Measurements from ENCODE around the gene LRRC8B. TPM values are rescaled to one million over a fixed set of nuclear protein-coding genes. Genes with fewer than 3 reads are reported as not detected.
"Not testable (repeated sequence)": the region's sequence is repeated elsewhere in the genome, so short reads cannot be mapped to it uniquely, and the experiment has no call there.

LRRC8B gene
- total RNA-seq, 5 donors from 2014 or later (not counting 1 experiment from before 2014, with no cell fraction given): 13.3 to 17.6 (median 14.9) TPM

GRCh38 chr1:89519779-89520358 lies 4.8 kb upstream of the LRRC8B start:
- peaks cover 5 to 12% of the 10 kb centered on the region in 2 experiments for H3K4me1 ChIP-seq (ENCODE audit: control insufficient read depth in 1 of 2, extremely low read depth in 1 of 2, insufficient read depth in 2 of 2, low read length in 2 of 2)
- H3K36me3 ChIP-seq (ENCODE audit: control insufficient read depth in 2 of 2, extremely low read depth in 1 of 2, insufficient read depth in 1 of 2, low read length in 1 of 2): no peaks in the 10 kb centered on the region
- no peak overlapping the region for H3K4me3 ChIP-seq (ENCODE audit: control insufficient read depth in 1 of 2, extremely low read depth in 1 of 2, low read length in 1 of 2)
- H3K4me3 Mint-ChIP-seq: no peak overlapping the region
- H3K9me3 ChIP-seq: no peaks in the 10 kb centered on the region
- H3K27ac Mint-ChIP-seq: no peak overlapping the region
- no CpG with 5 or more reads among the region's 1 CpG for WGBS (ENCODE audit: insufficient coverage)
- POLR2A ChIA-PET: interaction anchor here in 1 of 2 donors (1.0 kb wide), 1 partner anchor 9 kb away, joined by 4 read pairs; no protein-coding TSS in a partner anchor
- DNase-seq: peak in 33 of 35 experiments; percentile 12 to 74 (median 36)
- H3K4me1 Mint-ChIP-seq: peaks cover 10 to 13% (median 11%) of the 10 kb centered on the region in 3 donors
- no peaks in the 10 kb centered on the region for H3K27me3 ChIP-seq (replicated peaks in 1 of 2; ENCODE audit: control insufficient read depth in 2 of 2, extremely low read depth in 1 of 2, insufficient read depth in 2 of 2, low read length in 1 of 2)
- CTCF ChIA-PET: interaction anchor here (0.6 to 1.9 kb wide), 7 partner anchors 50 to 1527 kb away, joined by 3 to 8 read pairs (median 4); no protein-coding TSS in a partner anchor
- no peak overlapping the region for H3K27ac ChIP-seq (ENCODE audit: low read length)
- no peaks in the 10 kb centered on the region for H3K9me3 Mint-ChIP-seq
- H3K27me3 Mint-ChIP-seq: no peaks in the 10 kb centered on the region
- ATAC-seq (replicated peaks in 1 of 4): peak; percentile 31 to 42 (median 34)
- H3K36me3 Mint-ChIP-seq: no peaks in the 10 kb centered on the region

- H3K4me3 ChIP-seq (ENCODE audit: control insufficient read depth in 1 of 2, extremely low read depth in 1 of 2, low read length in 1 of 2); H3K27ac Mint-ChIP-seq; POLR2A ChIA-PET; ATAC-seq (replicated peaks in 1 of 4); H3K9me3 Mint-ChIP-seq; H3K27me3 ChIP-seq (replicated peaks in 1 of 2; ENCODE audit: control insufficient read depth in 2 of 2, extremely low read depth in 1 of 2, insufficient read depth in 2 of 2, low read length in 1 of 2); H3K9me3 ChIP-seq; DNase-seq; H3K4me3 Mint-ChIP-seq; H3K36me3 Mint-ChIP-seq; H3K36me3 ChIP-seq (ENCODE audit: control insufficient read depth in 2 of 2, extremely low read depth in 1 of 2, insufficient read depth in 1 of 2, low read length in 1 of 2); H3K27ac ChIP-seq (ENCODE audit: low read length); H3K27me3 Mint-ChIP-seq: not testable (repeated sequence)
- CTCF ChIA-PET: interaction anchor here (0.8 to 1.0 kb wide), 2 partner anchors 101 to 241 kb away, joined by 3 read pairs; no protein-coding TSS in a partner anchor
- peaks cover 17 to 19% of the 10 kb centered on the region in 2 experiments for H3K4me1 ChIP-seq (ENCODE audit: control insufficient read depth in 1 of 2, extremely low read depth in 1 of 2, insufficient read depth in 2 of 2, low read length in 2 of 2)
- H3K4me1 Mint-ChIP-seq: peaks cover 11 to 20% (median 13%) of the 10 kb centered on the region in 3 donors
- no CpG with 5 or more reads among the region's 6 CpGs for WGBS (ENCODE audit: insufficient coverage)
These were observed 2.7 kb upstream of the LRRC8B start for GRCh38 chr1:89521977-89522376.

GRCh38 chr1:89523572-89524368 lies 859 bp upstream of the LRRC8B start:
- Histone ChIP-seq H3K9me3 (no peaks in the 10 kb centered on the region), H3K27ac (ENCODE audit: low read length) (peak overlapping the region; percentile 95), H3K36me3 (ENCODE audit: control insufficient read depth in 2 of 2, extremely low read depth in 1 of 2, insufficient read depth in 1 of 2, low read length in 1 of 2) (no peaks in the 10 kb centered on the region), H3K4me1 (ENCODE audit: control insufficient read depth in 1 of 2, extremely low read depth in 1 of 2, insufficient read depth in 2 of 2, low read length in 2 of 2) (peaks cover 21 to 28% of the 10 kb centered on the region in 2 experiments), H3K4me3 (ENCODE audit: control insufficient read depth in 1 of 2, extremely low read depth in 1 of 2, low read length in 1 of 2) (peak overlapping the region; percentile 87 to 91), H3K27me3 (replicated peaks in 1 of 2; ENCODE audit: control insufficient read depth in 2 of 2, extremely low read depth in 1 of 2, insufficient read depth in 2 of 2, low read length in 1 of 2) (no peaks in the 10 kb centered on the region)
- ChIA-PET CTCF (interaction anchor here in 1 of 2 donors (1.0 to 1.2 kb wide), 2 partner anchors 99 to 107 kb away, joined by 3 read pairs; no protein-coding TSS in a partner anchor), POLR2A (interaction anchor here (0.8 to 0.9 kb wide), 2 partner anchors 84 kb away, joined by 3 to 4 read pairs; no protein-coding TSS in a partner anchor)
- ATAC-seq (replicated peaks in 1 of 4): peak; percentile 64 to 67 (median 64)
- peak in 28 of 35 experiments; percentile 41 to 83 (median 52) for DNase-seq
- H3K4me1 Mint-ChIP-seq: peaks cover 11 to 20% (median 13%) of the 10 kb centered on the region in 3 donors
- peak overlapping the region; percentile 71 to 91 for H3K27ac Mint-ChIP-seq
- H3K4me3 Mint-ChIP-seq: peak overlapping the region in 1 of 3 donors; percentile 90
- H3K27me3 Mint-ChIP-seq: no peaks in the 10 kb centered on the region
- H3K9me3 Mint-ChIP-seq: no peaks in the 10 kb centered on the region
- H3K36me3 Mint-ChIP-seq: no peaks in the 10 kb centered on the region
- 15% methylated on average over 11 of the region's 21 CpGs for WGBS (ENCODE audit: insufficient coverage)

GRCh38 chr1:89525169-89525855 lies 683 bp downstream of the LRRC8B start:
- 0% methylated on average over 27 of the region's 35 CpGs for WGBS (ENCODE audit: insufficient coverage)
- ATAC-seq (replicated peaks in 1 of 4) (peak; percentile 3 to 13 (median 6)), DNase-seq (peak in 34 of 35 experiments; percentile 1 to 54 (median 12))
- Histone ChIP-seq H3K27me3 (replicated peaks in 1 of 2; ENCODE audit: control insufficient read depth in 2 of 2, extremely low read depth in 1 of 2, insufficient read depth in 2 of 2, low read length in 1 of 2) (no peaks in the 10 kb centered on the region), H3K36me3 (ENCODE audit: control insufficient read depth in 2 of 2, extremely low read depth in 1 of 2, insufficient read depth in 1 of 2, low read length in 1 of 2) (no peaks in the 10 kb centered on the region), H3K9me3 (no peaks in the 10 kb centered on the region), H3K4me1 (ENCODE audit: control insufficient read depth in 1 of 2, extremely low read depth in 1 of 2, insufficient read depth in 2 of 2, low read length in 2 of 2) (peaks cover 21 to 28% of the 10 kb centered on the region in 2 experiments), H3K27ac (ENCODE audit: low read length) (peak overlapping the region; percentile 92), H3K4me3 (ENCODE audit: control insufficient read depth in 1 of 2, extremely low read depth in 1 of 2, low read length in 1 of 2) (peak overlapping the region; percentile 87 to 91)
- no peaks in the 10 kb centered on the region for H3K9me3 Mint-ChIP-seq
- peak overlapping the region in 1 of 3 donors; percentile 90 for H3K4me3 Mint-ChIP-seq
- CTCF ChIA-PET: interaction anchor here in 1 of 2 donors (0.5 kb wide), 1 partner anchor 574 kb away, joined by 3 read pairs; no protein-coding TSS in a partner anchor
- POLR2A ChIA-PET: no interaction called here
- H3K4me1 Mint-ChIP-seq: peaks cover 20 to 27% (median 20%) of the 10 kb centered on the region in 3 donors
- no peaks in the 10 kb centered on the region for H3K27me3 Mint-ChIP-seq
- H3K27ac Mint-ChIP-seq: peak overlapping the region; percentile 82 to 91
- no peaks in the 10 kb centered on the region for H3K36me3 Mint-ChIP-seq

GRCh38 chr1:89527256-89527655 lies 2.6 kb downstream of the LRRC8B start:
- H3K36me3 Mint-ChIP-seq: peaks cover 10% of the 10 kb centered on the region
- CTCF ChIA-PET: no interaction called here
- Histone ChIP-seq H3K27me3 (replicated peaks in 1 of 2; ENCODE audit: control insufficient read depth in 2 of 2, extremely low read depth in 1 of 2, insufficient read depth in 2 of 2, low read length in 1 of 2) (no peaks in the 10 kb centered on the region), H3K9me3 (no peaks in the 10 kb centered on the region), H3K4me3 (ENCODE audit: control insufficient read depth in 1 of 2, extremely low read depth in 1 of 2, low read length in 1 of 2) (no peak overlapping the region), H3K4me1 (ENCODE audit: control insufficient read depth in 1 of 2, extremely low read depth in 1 of 2, insufficient read depth in 2 of 2, low read length in 2 of 2) (peaks cover 25 to 28% of the 10 kb centered on the region in 2 experiments), H3K27ac (ENCODE audit: low read length) (no peak overlapping the region), H3K36me3 (ENCODE audit: control insufficient read depth in 2 of 2, extremely low read depth in 1 of 2, insufficient read depth in 1 of 2, low read length in 1 of 2) (no peaks in the 10 kb centered on the region)
- H3K9me3 Mint-ChIP-seq: no peaks in the 10 kb centered on the region
- POLR2A ChIA-PET: no interaction called here
- no peak overlapping the region for H3K27ac Mint-ChIP-seq
- DNase-seq: no peak
- H3K27me3 Mint-ChIP-seq: no peaks in the 10 kb centered on the region
- H3K4me3 Mint-ChIP-seq: no peak overlapping the region
- no CpG with 5 or more reads among the region's 1 CpG for WGBS (ENCODE audit: insufficient coverage)
- H3K4me1 Mint-ChIP-seq: peaks cover 33 to 43% (median 39%) of the 10 kb centered on the region in 3 donors
- no peak for ATAC-seq (replicated peaks in 1 of 4)

Data from T-cell (primary cell).